AG09319 (cell line): Measurements from ENCODE around the gene VGF.

Source experiments
- DNase-seq: peaks from one replicate; pipeline ENCODE4 v3.0.0-alpha.2; 2010; ENCODE audit warnings: low read depth; ENCODE audit errors: extremely low read depth
- CTCF ChIP-seq: IDR thresholded peaks from 2 replicates; pipeline ENCODE4 v1.5.1; 2011; ENCODE audit warnings: low read depth, mild to moderate bottlenecking, inconsistent platforms, low read length, moderate library complexity

Gene VGF

GRCh38 chr7:101198476-101198875 is 33.1 kb upstream of the VGF start:
- no peak for TF ChIP-seq CTCF
- DNase-seq = no peak

- no peak for DNase-seq
- TF ChIP-seq CTCF = no peak
Measured at GRCh38 chr7:101197991-101198390, 32.6 kb upstream of the VGF start.

- TF ChIP-seq CTCF = no peak
- DNase-seq = no peak
Measured at GRCh38 chr7:101195884-101196283, 30.5 kb upstream of the VGF start.

GRCh38 chr7:101189109-101189508 is 23.7 kb upstream of the VGF start:
- no peak for TF ChIP-seq CTCF
- DNase-seq = no peak

- no peak for TF ChIP-seq CTCF
- no peak for DNase-seq
Measured at GRCh38 chr7:101186844-101187428, 21.6 kb upstream of the VGF start.

- DNase-seq = no peak
- TF ChIP-seq CTCF = no peak
Measured at GRCh38 chr7:101186194-101186593, 20.8 kb upstream of the VGF start.

GRCh38 chr7:101185258-101185839 is 20.0 kb upstream of the VGF start:
- no peak for DNase-seq
- TF ChIP-seq CTCF = no peak
